GM18861 (cell line): Measurements from ENCODE around the gene DNAJC4.

Experiments used
- ATAC-seq: cut with Tn5 transposase; IDR thresholded peaks from one replicate; pipeline ENCODE4 v1.9.1; 2021; ENCODE audit not compliant: unreplicated experiment

Gene DNAJC4

DNA sequence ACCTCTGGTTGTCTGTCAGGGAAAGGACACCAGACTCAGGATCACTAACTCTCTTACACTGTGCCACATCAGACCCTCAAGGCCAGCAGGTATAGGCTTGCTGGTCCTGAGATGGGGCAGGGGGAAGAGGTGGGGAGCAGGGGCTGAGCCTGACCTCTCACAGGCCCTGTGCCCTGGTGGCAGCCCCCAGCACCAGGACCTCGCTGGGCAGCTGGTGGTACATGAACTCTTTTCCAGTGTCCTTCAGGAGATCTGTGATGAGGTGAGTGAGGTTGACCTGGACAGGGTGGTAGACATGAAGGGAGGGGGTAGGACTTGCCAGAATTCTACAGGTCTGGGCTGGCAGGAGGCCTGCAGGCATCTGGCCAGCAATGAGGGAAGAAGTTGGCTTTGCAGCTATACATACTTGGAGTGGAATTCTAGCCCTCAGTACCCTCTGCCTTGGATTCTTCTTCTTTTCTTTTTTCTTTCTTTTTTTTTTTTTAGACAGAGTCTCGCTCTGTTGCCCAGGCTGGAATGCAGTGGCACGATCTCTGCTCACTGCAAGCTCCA lies 2.9 kb upstream of the DNAJC4 start:
- ATAC-seq = no peak

GRCh38 chr11:64229090-64229743 lies 1.1 kb upstream of the DNAJC4 start:
- ATAC-seq = no peak

- no peak for ATAC-seq
Observed at GRCh38 chr11:64229744-64230170, 591 bp upstream of the DNAJC4 start.

DNA sequence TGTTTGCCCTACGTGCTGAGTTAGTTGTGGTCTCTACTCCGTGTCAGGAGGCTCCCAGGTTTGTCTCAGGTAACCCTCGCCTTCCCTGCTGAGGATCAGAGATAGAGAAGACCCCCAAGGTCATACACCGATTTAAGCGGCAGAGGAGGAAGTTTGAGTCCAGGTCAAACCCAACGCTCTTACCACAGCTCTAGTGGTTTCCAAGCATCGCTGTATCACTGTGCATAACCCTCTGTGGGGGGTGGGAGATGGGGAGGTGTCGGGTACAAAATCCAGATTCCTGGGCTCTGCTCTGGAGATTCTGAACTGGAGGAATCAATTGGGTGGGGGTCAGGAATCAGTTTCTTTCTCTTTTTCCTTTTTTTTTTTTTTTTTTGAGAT lies 627 bp downstream of the DNAJC4 start:
- ATAC-seq = no peak

GRCh38 chr11:64231546-64231945 lies 1.2 kb downstream of the DNAJC4 start:
- ATAC-seq = no peak

DNA sequence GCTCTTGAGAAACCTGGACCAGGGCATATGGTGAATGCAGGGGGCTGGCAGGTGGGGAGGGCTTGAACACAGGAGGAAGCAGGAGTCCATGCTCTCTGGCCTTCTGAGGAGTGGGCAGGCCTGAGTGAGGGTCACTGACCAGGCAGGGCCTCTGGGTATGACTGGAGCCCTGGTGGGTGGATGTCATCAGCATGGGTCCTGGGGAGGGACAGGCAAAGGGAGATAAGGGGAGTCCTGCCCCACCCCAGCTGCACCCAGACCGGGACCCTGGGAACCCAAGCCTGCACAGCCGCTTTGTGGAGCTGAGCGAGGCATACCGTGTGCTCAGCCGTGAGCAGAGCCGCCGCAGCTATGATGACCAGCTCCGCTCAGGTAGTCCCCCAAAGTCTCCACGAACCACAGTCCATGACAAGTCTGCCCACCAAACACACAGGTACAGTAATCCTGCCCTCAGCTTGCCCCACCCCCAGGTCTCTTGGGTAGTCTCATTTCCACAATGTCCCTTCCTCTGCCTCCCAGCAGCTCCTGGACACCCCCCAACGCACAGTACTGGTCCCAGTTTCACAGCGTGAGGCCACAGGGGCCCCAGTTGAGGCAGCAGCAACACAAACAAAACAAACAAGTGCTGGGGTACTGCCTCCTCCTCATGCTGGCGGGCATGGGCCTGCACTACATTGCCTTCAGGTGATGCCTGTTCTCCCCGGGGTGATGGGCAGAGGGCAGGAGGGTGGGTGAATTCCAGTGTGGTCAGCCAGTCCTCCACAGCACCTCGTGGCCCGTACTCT lies 2.0 kb downstream of the DNAJC4 start:
- no peak for ATAC-seq

DNA sequence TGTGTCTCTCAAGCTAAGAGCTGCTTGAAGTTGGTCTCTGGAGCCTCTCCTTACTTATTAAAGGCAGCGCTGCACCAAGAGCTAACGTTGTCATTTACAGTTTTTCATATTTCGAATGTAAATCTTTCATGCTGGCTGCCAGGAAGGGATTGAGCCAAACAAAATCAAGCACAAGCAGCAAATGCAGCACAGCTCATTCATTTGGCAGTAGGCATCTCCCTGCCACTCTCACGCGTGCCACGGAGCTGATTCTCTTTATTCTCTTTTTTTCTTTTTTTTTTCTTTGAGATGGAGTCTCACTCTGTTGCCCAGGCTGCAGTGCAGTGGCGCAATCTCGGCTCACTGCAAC lies 2.6 kb downstream of the DNAJC4 start:
- ATAC-seq = no peak

DNA sequence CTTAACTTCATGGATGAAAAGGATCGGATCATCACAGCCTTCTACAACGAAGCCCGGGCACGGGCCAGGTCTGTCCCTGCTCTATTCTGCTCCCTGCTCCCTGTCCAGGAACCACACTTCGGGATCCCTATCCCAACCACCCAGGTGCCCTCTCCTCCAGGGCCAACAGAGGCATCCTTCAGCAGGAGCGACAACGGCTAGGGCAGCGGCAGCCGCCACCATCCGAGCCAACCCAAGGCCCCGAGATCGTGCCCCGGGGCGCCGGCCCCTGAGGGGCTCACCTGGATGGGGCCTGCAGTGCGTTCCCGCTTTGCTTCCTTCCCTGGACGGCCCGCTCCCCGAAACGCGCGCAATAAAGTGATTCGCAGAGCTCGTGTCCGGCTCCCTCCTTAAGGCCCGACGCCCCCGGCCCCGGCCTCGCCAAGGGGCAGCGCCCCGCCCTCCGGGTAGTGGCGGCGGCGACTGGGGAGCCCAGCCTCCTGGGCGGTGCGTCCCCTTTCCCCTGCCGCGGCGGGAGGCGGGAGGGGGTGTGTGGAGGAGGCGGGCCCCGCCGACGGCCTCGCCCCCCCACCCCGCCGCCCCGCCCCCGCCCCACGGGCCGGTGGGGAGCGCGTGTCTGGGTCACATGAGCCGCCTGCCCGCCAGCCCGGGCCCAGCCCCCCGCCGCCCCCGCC lies 3.7 kb downstream of the DNAJC4 start, which contains the start of gene VEGFB:
Gene VEGFB, plus strand, starts transcription at position 672 of the 674 bp plus-strand sequence. CDS start 250 bp downstream, outside the sequence.
- ATAC-seq = peak; percentile 30

DNA sequence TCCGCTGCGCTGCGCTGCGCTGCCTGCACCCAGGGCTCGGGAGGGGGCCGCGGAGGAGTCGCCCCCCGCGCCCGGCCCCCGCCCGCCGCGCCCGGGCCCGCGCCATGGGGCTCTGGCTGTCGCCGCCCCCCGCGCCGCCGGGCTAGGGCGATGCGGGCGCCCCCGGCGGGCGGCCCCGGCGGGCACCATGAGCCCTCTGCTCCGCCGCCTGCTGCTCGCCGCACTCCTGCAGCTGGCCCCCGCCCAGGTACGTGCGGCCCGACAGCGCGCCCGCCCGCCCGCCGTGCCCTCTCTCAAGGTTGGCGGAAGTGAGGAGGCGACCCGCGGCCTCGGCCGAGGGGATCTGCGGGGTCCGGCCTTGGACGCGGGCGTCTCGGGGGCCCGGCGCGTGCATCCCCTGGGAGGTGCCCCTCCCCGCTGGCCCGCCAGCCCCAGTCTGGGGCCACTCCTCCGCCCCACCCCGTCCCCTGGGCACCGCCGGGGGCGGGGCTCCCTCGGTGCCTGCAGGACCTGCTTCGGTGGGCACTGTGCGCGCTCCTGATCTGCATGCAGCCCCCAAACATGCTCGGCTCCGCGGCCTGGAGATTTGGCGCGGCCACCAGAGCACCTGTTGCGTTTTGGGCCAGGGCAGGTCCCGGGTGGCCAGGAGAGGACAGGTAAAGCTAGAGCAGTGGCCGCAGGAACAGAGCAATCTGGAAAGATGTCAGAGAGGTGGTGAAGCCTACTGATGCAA lies 4.5 kb downstream of the DNAJC4 start:
- ATAC-seq = no peak

DNA sequence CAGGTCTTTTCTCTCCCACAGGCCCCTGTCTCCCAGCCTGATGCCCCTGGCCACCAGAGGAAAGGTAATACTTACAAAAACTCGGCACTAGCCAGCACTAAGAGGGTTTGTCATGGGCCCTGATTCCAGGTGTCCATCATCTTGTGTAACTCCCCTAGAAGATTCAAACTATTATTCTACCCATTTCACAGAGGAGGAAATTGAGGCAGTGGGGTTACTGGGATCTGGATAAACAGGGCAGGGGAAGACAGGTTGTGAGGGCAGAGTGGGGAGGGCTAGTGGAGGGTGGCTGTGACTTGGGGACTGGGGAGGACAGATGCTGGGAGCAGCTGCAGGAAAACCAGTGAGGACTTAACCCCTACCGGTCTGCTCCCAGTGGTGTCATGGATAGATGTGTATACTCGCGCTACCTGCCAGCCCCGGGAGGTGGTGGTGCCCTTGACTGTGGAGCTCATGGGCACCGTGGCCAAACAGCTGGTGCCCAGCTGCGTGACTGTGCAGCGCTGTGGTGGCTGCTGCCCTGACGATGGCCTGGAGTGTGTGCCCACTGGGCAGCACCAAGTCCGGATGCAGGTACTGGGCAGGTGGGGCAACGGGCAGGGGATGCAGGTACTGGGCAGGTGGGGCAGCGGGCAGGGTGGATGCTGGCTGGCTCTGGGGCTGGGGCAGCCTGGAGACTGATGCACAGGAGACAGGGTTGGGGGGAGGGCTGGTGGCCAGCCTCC lies 5.3 kb downstream of the DNAJC4 start:
- no peak for ATAC-seq

DNA sequence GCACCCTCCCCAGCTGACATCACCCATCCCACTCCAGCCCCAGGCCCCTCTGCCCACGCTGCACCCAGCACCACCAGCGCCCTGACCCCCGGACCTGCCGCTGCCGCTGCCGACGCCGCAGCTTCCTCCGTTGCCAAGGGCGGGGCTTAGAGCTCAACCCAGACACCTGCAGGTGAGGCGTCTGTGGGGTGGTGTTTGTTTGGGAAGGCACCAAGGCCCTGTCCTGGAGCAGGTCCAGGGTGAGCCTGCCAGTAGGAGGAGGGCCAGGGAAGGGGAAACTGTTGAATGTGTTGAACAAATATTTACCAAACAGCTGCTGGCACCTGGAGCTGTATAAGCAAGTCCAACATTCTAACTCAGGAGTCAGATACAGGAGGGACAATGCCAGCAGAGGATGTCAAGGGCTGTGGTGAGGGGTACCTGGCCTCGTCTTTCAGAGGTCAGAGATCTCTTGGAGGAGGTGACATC lies 7.2 kb downstream of the DNAJC4 start:
- ATAC-seq = no peak

DNA sequence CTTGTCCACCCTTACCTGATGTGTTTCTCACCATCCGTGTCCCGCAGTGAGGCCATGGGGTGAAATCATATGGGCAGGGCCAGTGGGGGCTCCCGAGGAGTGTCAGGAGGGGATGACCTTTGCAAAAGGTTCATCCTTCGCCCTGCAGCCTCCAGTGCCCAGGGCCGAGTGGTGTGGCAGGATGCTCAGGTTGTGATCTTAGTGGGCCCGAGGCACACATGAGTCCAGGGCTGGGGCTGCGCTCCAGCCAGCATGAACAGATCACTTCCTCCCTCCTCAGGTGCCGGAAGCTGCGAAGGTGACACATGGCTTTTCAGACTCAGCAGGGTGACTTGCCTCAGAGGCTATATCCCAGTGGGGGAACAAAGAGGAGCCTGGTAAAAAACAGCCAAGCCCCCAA lies 7.7 kb downstream of the DNAJC4 start:
- no peak for ATAC-seq

DNA sequence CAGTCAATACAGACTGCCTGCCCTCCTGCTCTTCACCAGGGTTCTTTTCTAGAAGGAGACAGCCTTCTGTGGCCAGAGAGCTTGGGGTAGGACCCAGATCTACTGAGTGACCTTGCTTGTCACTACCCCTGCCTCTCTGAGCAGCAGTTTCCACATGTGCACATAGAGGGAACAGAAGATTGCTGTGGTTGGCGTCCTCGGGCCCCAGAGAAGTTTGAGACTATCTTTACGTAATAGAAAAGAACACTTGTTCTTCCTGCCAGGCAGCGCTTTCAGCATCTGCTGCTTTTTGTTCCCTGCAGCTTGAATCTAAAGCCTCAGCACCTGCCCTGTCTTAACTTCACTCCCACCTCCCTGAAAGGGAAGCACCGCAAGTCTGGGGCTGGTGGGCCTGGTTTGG lies 8.7 kb downstream of the DNAJC4 start:
- no peak for ATAC-seq

GRCh38 chr11:64239662-64240434 lies 9.5 kb downstream of the DNAJC4 start:
- no peak for ATAC-seq

DNA sequence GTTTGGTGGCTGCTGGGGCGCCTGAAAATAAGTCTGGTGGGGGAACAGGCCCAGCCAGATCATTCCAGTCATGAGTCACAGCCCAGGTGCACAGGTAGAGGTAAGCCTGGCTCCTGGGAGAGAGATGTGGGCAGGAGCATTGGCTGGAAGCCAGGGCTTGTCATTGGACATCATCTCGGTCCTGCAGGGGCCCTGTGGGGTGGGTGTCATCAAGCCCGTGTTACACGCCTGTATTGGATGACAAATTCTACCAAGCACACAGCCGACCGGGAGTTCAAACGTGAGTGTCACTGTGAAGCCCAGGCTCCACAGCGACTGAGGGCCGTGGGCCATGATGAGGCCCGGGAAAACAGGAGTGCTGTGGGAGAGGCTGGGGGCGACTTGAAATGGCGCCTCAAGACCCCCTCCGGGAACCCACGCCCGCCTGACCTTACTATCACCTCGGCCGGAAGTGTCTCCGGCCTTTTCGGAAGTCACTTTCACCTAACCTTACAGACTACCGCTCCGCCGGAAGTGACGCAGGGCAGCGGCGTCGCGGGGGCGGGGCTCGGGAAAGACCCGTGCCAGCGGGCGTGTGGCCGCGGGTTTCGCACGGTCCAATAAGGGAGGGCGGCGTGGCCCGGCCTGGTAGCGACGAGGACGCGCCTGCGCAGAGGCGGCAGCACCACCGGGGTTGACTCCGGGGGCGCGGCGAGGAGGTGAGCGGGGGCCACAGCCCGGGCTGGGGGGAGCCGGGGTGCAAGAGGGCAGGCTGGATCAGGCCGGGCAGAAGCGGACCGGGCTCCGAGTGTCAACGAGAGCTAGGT lies 10.3 kb downstream of the DNAJC4 start, which contains the start of gene FKBP2:
Gene FKBP2, plus strand, starts transcription at position 661 of the 806 bp plus-strand sequence. CDS start 1,293 bp downstream, outside the sequence.
- peak; percentile 45 for ATAC-seq

DNA sequence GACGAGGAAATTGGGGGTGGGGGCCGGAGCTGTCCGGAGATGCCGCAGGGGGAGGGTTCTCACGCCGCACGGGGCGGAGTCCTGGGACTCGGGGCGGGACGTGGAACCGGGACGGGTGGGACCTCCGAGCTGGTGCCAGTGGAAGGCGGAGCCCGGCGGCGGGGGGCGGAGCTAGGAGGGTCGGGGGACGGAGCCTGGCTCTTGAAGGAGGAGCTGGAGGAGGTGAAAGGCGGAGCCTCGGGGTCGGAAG lies 10.8 kb downstream of the DNAJC4 start:
- peak; percentile 50 for ATAC-seq

DNA sequence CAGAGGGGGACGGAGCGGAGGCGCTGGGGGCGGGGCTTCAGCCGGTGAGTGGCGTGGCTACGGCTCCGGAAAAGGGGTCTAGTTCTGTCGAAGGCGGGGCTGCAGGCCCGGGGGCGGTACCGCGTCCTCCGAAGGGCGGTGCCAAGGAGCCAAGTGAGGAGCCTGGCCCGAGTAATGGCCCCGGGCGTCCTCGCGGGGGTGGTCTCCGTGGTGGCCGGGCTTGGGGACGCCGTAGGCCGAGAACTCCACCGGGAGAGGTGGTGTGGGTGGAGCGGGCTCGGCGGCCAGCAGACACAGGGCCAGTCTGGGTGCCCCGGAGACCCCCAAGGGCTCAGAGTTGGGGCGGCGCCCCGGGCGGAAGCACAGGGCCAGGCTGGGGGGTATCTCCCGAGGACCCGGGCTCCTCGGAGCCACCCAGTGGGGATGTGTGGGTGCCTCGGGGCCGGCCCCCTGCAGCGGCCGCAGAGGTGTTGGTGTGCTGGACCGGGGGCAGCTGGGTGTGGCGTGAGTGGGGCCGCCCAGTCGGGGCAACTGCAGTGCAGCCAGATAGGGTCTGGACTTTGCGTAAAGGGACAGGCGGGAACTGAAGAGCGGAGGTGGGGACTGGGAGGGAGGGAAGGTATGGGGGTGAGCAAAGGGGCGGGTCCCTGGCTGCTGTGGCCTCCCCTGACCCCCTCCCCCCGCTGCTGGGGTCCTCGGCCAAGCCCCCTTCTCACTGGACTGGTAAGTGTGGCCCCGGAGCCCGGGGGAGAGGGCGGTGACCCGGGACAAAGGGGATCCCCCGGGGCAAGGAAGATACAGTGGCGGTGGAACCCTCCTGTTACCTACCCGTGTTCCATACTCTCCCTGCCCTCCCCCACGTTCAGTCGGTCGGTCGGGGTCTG lies 11.4 kb downstream of the DNAJC4 start:
- ATAC-seq = peak; percentile 4
